Measurements from ENCODE around the gene RXRA.

- no peak for TF ChIP-seq CTCF (IDR thresholded peaks at IDR 0.05)
- TF ChIP-seq POLR2A (IDR thresholded peaks at IDR 0.05) = no peak
Measured at GRCh38 chr9:134327671-134328231, 1.5 kb downstream of the RXRA start.
